Fibroblast of pulmonary artery (primary cell): ENCODE data around the gene AP1B1.

Experiments
- DNase-seq: peaks from one replicate; pipeline ENCODE4 v3.0.0-alpha.2; 2010; ENCODE audit warnings: low read depth
- H3K4me3 ChIP-seq: replicated peaks from 2 replicates; pipeline ENCODE4 v1.5.1; 2011; ENCODE audit warnings: low read depth, mild to moderate bottlenecking, control low read depth, low read length, moderate library complexity
- CTCF ChIP-seq: IDR thresholded peaks from 2 replicates; pipeline ENCODE4 v1.5.1; 2011; ENCODE audit warnings: mild to moderate bottlenecking, control low read depth, low read length, inconsistent platforms; ENCODE audit errors: missing control alignments

Gene AP1B1

GRCh38 chr22:29314537-29315285, 73.7 kb downstream of the AP1B1 start:
- H3K4me3 ChIP-seq: no peak overlapping the region
- TF ChIP-seq CTCF: no peak
- DNase-seq: no peak

- no peak for DNase-seq
- no peak overlapping the region for H3K4me3 ChIP-seq
- no peak for TF ChIP-seq CTCF
Measured at GRCh38 chr22:29313576-29314466, 74.5 kb downstream of the AP1B1 start.

- DNase-seq: peak; percentile 55
- peak; percentile 38 for TF ChIP-seq CTCF
- no peak overlapping the region for H3K4me3 ChIP-seq
Measured at GRCh38 chr22:29313126-29313575, 75.2 kb downstream of the AP1B1 start.

GRCh38 chr22:29312218-29313125, 75.9 kb downstream of the AP1B1 start:
- no peak for DNase-seq
- no peak for TF ChIP-seq CTCF
- H3K4me3 ChIP-seq: no peak overlapping the region

- DNase-seq: no peak
- no peak overlapping the region for H3K4me3 ChIP-seq
- no peak for TF ChIP-seq CTCF
Measured at GRCh38 chr22:29311464-29312217, 76.7 kb downstream of the AP1B1 start.

- no peak for TF ChIP-seq CTCF
- DNase-seq: peak; percentile 98
- H3K4me3 ChIP-seq: peak overlapping the region; percentile 17
Measured at GRCh38 chr22:29310863-29311339, 77.5 kb downstream of the AP1B1 start.
